GM12878 (cell line): ENCODE data around the gene CDKN2B. TPM values are rescaled to one million over a fixed set of nuclear protein-coding genes. Genes with fewer than 3 reads are reported as not detected.
A peak's percentile ranks its signal among the peaks of the same experiment; 100 is the strongest.

Source experiments
- ATAC-seq: fragments of 200-7000 bp; cut with Tn5 transposase; 3 replicates; pipeline ENCODE4 v1.9.1; 2020; ENCODE audit warnings: mild to moderate bottlenecking, moderate library complexity
- BruUV-seq: library from RNA; stranded (reverse); fragments of 400-500 nt; replicated peaks from 2 replicates; lab custom pipeline; 2021; lab: Mats Ljungman, UMichigan
- CTCF ChIA-PET: fragments of 300-600 bp; sonication (Branson Sonifier 250); formaldehyde crosslinking; extraction: SDS; loops from one replicate; lab custom pipeline; 2021; ENCODE audit warnings: inconsistent platforms; lab: Yijun Ruan, JAX
- POLR2A ChIA-PET: fragments of 350-600 bp; formaldehyde crosslinking; extraction: SDS; loops from one replicate; lab custom pipeline; 2021; ENCODE audit warnings: inconsistent platforms; lab: Charles Lee
- RAD21 ChIA-PET: fragments of 300-600 bp; sonication (Branson Sonifier 250); formaldehyde crosslinking; loops from one replicate; lab custom pipeline; 2023; ENCODE audit warnings: antibody characterized with exemption; ENCODE audit not compliant: unreplicated experiment; lab: Charles Lee
- SMC1A ChIA-PET: fragments of 300-600 bp; sonication (Branson Sonifier 250); formaldehyde crosslinking; loops from one replicate; lab custom pipeline; 2023; ENCODE audit not compliant: unreplicated experiment, uncharacterized antibody; lab: Charles Lee
- DNase-seq: peaks from one replicate; pipeline ENCODE4 v3.0.0-alpha.2; 2011; ENCODE audit warnings: low read depth, low spot score
- FAIRE-seq: peaks from 3 replicates; lab custom pipeline; 2011; peaks lifted over from hg19 to GRCh38; lab: Jason Lieb, UNC
- H2AFZ ChIP-seq: 2 replicates; pipeline ENCODE4 v1.6.0; 2011; ENCODE audit warnings: low read depth, low read length, control low read depth; ENCODE audit not compliant: control insufficient read depth
- H3K27ac ChIP-seq: 2 replicates; pipeline ENCODE4 v1.5.1; 2011; ENCODE audit warnings: control low read depth; ENCODE audit not compliant: control insufficient read depth, insufficient read depth
- H3K27me3 ChIP-seq, 2 experiments: replicated peaks in 1 of 2; 2 replicates each; pipeline versions ENCODE4 v1.6.0 to v1.6.1; 2011; ENCODE audit warnings: low read length in 1 of 2; ENCODE audit not compliant: control insufficient read depth in 2 of 2, insufficient read depth in 2 of 2
- H3K36me3 ChIP-seq, 2 experiments: 2 replicates each; pipeline ENCODE4 v1.5.1; 2011; ENCODE audit warnings: low read length in 1 of 2; ENCODE audit not compliant: control insufficient read depth in 2 of 2, insufficient read depth in 2 of 2
- H3K4me1 ChIP-seq: 2 replicates; pipeline ENCODE4 v1.6.1; 2011; ENCODE audit warnings: mild to moderate bottlenecking, low read length, moderate library complexity, mixed read lengths; ENCODE audit not compliant: control insufficient read depth, insufficient read depth
- H3K4me2 ChIP-seq: 2 replicates; pipeline ENCODE4 v1.6.0; 2011; ENCODE audit warnings: control low read depth; ENCODE audit not compliant: control insufficient read depth, insufficient read depth
- H3K4me3 ChIP-seq: fragments of 200-600 bp; sonication (generic); 2 replicates; pipeline ENCODE4 v1.5.1; 2016
- H3K79me2 ChIP-seq: 2 replicates; pipeline ENCODE4 v1.6.0; 2011; ENCODE audit warnings: low read length; ENCODE audit not compliant: control insufficient read depth, insufficient read depth
- H3K9ac ChIP-seq: 2 replicates; pipeline ENCODE4 v1.8.0; 2011; ENCODE audit warnings: low read length, control low read depth, mixed read lengths; ENCODE audit not compliant: control insufficient read depth, insufficient read depth
- H3K9me3 ChIP-seq: replicated peaks from 3 replicates; pipeline ENCODE4 v1.5.1; 2011; ENCODE audit warnings: mild to moderate bottlenecking, low read length; ENCODE audit not compliant: control insufficient read depth, insufficient read depth
- H4K20me1 ChIP-seq: 2 replicates; pipeline ENCODE4 v1.6.0; 2011; ENCODE audit not compliant: control insufficient read depth, insufficient read depth
- BHLHE40 ChIP-seq, 2 experiments: fragments of 450-650 bp in 1 of 2; IDR thresholded peaks; 2 replicates each; pipeline ENCODE4 v1.6.1; 2011 to 2017; ENCODE audit warnings: low read depth in 2 of 2, borderline replicate concordance in 1 of 2, improper control_type of control experiment in 1 of 2, low read length in 1 of 2, mild to moderate bottlenecking in 1 of 2
- EED ChIP-seq: sonication (generic); IDR thresholded peaks from 2 replicates; pipeline ENCODE4 v1.6.1; 2016; ENCODE audit warnings: antibody characterized with exemption, low read depth
- GATAD2B ChIP-seq: fragments of 450-650 bp; conservative IDR thresholded peaks from 2 replicates; pipeline ENCODE4 v1.6.1; 2017; ENCODE audit warnings: low read depth, mild to moderate bottlenecking, moderate library complexity
- RUNX3 ChIP-seq: IDR thresholded peaks from 2 replicates; pipeline ENCODE4 v1.6.1; 2012; ENCODE audit warnings: low read length, inconsistent platforms
- SKIL ChIP-seq: fragments of 450-650 bp; IDR thresholded peaks from 2 replicates; pipeline ENCODE4 v1.6.1; 2017; ENCODE audit warnings: mild to moderate bottlenecking, low read depth, inconsistent platforms; ENCODE audit not compliant: poor library complexity, severe bottlenecking
- YY1 ChIP-seq: IDR thresholded peaks from 2 replicates; pipeline ENCODE4 v1.6.1; 2011; ENCODE audit warnings: low read depth, mild to moderate bottlenecking, low read length
- WGBS: methylation state at CpG from one replicate; pipeline ENCODE4 v1.1.6; 2016; ENCODE audit warnings: low lambda C conversion rate; ENCODE audit not compliant: insufficient replicate concordance, insufficient coverage; ENCODE audit errors: missing lambda C conversion rate; 5-methylcytosine and 5-hydroxymethylcytosine counted together
- in situ Hi-C: fragments of 300-500 bp; cut with MboI; formaldehyde crosslinking; loops from 9 replicates; pipeline ENCODE4 v1.14.3; 2018; ENCODE audit warnings: mixed read lengths
- intact Hi-C: fragments of 100-400 bp; cut with micrococcal nuclease; formaldehyde crosslinking; loops from one replicate; pipeline ENCODE4 v1.14.2; 2022; ENCODE audit not compliant: unreplicated experiment
- polyA plus RNA-seq, 11 experiments: library from polyadenylated mRNA; depleted of rRNA in 4 of 11; unstranded in 6 of 11; stranded (reverse) in 5 of 11; fragments of >200 nt; fragmentation: Nextera tagmentation in 4 of 11; fragmentation: Illumina TruSeq in 1 of 11; extraction: Ambion mirVana in 4 of 11; extraction: Trizol in 1 of 11; gene quantifications; 1 replicate in 1 of 11; 2 replicates in 10 of 11; pipeline versions ENCODE4 v1.2.1 to v1.2.3, GENCODE V29; 2011 to 2016; ENCODE audit warnings: inconsistent platforms in 2 of 11, missing spikeins in 2 of 11, low read depth in 1 of 11
- total RNA-seq, 4 experiments: library from RNA; depleted of rRNA in 3 of 4; stranded (reverse); fragments of >200 nt in 3 of 4; fragmentation: Illumina TruSeq in 1 of 4; extraction: Trizol in 1 of 4; gene quantifications; 2 replicates each; pipeline versions ENCODE4 v1.2.1 to v1.2.3, GENCODE V29; 2013 to 2021

The CDKN2B gene
- total and polyA plus RNA-seq, 10 of the 15 experiments (the other 5 are each of a cell fraction or from before 2014, with no cell fraction given): 0.03 to 0.47 (median 0.08) TPM; not detected in 1

DNA sequence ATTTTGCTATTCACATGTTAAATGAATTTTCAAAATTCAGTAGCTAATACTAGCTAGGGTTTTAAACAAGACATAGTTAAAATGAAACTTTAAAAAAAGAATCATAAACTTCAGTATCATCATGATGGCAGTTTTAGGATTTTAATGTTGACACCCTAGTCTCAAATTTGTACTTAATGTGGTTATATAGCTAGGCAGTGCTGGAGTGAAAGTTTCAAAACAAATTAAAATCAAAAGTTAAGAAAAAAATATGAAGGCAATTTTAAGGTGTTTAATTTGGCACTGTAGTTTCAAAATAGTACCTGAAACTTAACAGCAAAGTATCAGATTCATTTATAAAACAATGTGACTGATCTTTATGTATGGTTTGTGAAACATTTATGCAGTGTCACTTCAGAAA is 19.3 kb upstream of the CDKN2B start:
- Histone ChIP-seq H4K20me1 (no peaks in the 10 kb centered on the region; the same call in 1 of the 2 replicates), H3K79me2 (no peaks in the 10 kb centered on the region), H3K9ac (no peak overlapping the region), H3K36me3 (no peaks in the 10 kb centered on the region), H3K4me1 (peaks cover 10% of the 10 kb centered on the region), H3K9me3 (no peaks in the 10 kb centered on the region; the same call in 2 of the 3 replicates), H2AFZ (no peak overlapping the region), H3K4me3 (no peak overlapping the region), H3K4me2 (no peak overlapping the region), H3K27me3 (no peaks in the 10 kb centered on the region; a peak in 1 of 4 replicates), H3K27ac (no peak overlapping the region)
- intact Hi-C loops (no loop called here), in situ Hi-C loops (no loop called here)
- no TSS peak for BruUV-seq
- no peak for DNase-seq
- ChIA-PET CTCF (interaction anchor here (1.0 to 1.6 kb wide), 4 partner anchors 10 to 216 kb away, joined by 3 to 6 read pairs (median 4); no protein-coding TSS in a partner anchor), RAD21 (interaction anchor here (1.6 kb wide), 1 partner anchor 20 kb away, joined by 6 read pairs; the partner anchor contains the start of gene CDKN2B), SMC1A (interaction anchor here (1.4 to 1.9 kb wide), 3 partner anchors 10 to 215 kb away, joined by 4 to 5 read pairs (median 5); no protein-coding TSS in a partner anchor), POLR2A (no interaction called here)
- TF ChIP-seq YY1 (no peak), RUNX3 (peak; percentile 32; the same call in 1 of the 2 replicates)
- ATAC-seq: no peak
- no peak for FAIRE-seq

DNA sequence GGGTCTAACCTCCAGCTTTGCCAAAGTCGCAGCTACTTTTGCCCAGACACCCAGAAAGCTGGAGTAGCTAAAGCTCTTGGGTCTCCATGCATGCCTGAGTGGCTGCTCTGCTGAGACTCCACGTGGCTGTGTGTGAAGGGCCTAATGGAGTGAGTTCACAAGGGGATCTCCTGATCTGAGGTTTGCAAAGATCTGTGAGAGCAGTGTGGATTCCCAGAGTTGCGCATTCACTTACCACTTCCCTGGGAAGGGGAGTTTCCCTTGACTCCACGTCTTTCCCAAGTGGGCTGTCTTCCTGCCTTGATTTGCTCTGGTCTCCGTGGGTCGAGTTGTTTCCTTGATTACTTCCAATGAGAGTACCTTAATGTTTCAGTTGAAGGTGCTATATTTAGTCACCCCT is 17.6 kb upstream of the CDKN2B start:
- WGBS: 51% methylated on average over 6 of the region's 6 CpGs
- no peak overlapping the region for H3K4me3 ChIP-seq
- intact Hi-C loops (no loop called here), in situ Hi-C loops (no loop called here)
- no peak for DNase-seq
- no peak overlapping the region for H3K9ac ChIP-seq
- H3K36me3 ChIP-seq: no peaks in the 10 kb centered on the region
- H3K4me2 ChIP-seq: no peak overlapping the region
- ATAC-seq: no peak
- H2AFZ ChIP-seq: no peak overlapping the region
- no peaks in the 10 kb centered on the region; a peak in 1 of 4 replicates for H3K27me3 ChIP-seq
- H3K79me2 ChIP-seq: no peaks in the 10 kb centered on the region
- no peak for FAIRE-seq
- SMC1A ChIA-PET: interaction anchor here (0.9 to 1.1 kb wide), 2 partner anchors 13 to 19 kb away, joined by 3 to 4 read pairs; no protein-coding TSS in a partner anchor
- H3K27ac ChIP-seq: no peak overlapping the region
- TF ChIP-seq GATAD2B (no peak), RUNX3 (peak; percentile 52; the same call in 1 of the 2 replicates), BHLHE40 (IDR thresholded peaks at IDR 0.05; ENCODE audit: borderline replicate concordance in 1 of 2, low read depth in 2 of 2, low read length in 1 of 2) (no peak), SKIL (no peak), EED (0 out of 2 replicates have a peak, but pooled peaks have one; percentile 63)
- TF ChIP-seq, all 136 proteins: peak for 2
- Histone ChIP-seq H3K4me1 (peaks cover 10% of the 10 kb centered on the region), H3K9me3 (no peaks in the 10 kb centered on the region; the same call in 2 of the 3 replicates), H4K20me1 (no peaks in the 10 kb centered on the region; the same call in 1 of the 2 replicates)
- RAD21 ChIA-PET: interaction anchor here (0.7 to 1.3 kb wide), 2 partner anchors 209 to 221 kb away, joined by 3 to 4 read pairs; no protein-coding TSS in a partner anchor
- no TSS peak for BruUV-seq
- CTCF ChIA-PET: interaction anchor here (0.6 to 1.3 kb wide), 3 partner anchors 18 to 92 kb away, joined by 3 to 8 read pairs (median 5); partner anchors contain the start of gene CDKN2B
- POLR2A ChIA-PET: interaction anchor here (0.7 kb wide), 1 partner anchor 29 kb away, joined by 4 read pairs; no protein-coding TSS in a partner anchor
